ENCODE results near the gene NEUROD2.

GRCh38 chr17:39556423-39556822 is 51.3 kb downstream of the NEUROD2 start:
- TF ChIP-seq CTCF (IDR thresholded peaks at IDR 0.05): no peak
- no peak for TF ChIP-seq POLR2A (IDR thresholded peaks at IDR 0.05)

Data from body of pancreas (tissue), 4 donors.